PC-3 (cell line): Measurements from ENCODE around the gene ACTMAP.

Experiments used
- EZH2 ChIP-seq: fragments of 300-600 bp; sonication (generic); IDR thresholded peaks from one replicate; pipeline ENCODE4 v1.6.1; 2017; ENCODE audit warnings: antibody characterized with exemption, mild to moderate bottlenecking, low read length; ENCODE audit not compliant: unreplicated experiment
- EZH2phosphoT487 ChIP-seq: fragments of 300-600 bp; sonication (generic); IDR thresholded peaks from 2 replicates; pipeline ENCODE4 v1.6.1; 2018; ENCODE audit warnings: mild to moderate bottlenecking, antibody characterized with exemption, low read length, borderline replicate concordance
- TF ChIP-seq, protein P1 (sequence below): fragments of 300-600 bp; sonication (generic); conservative IDR thresholded peaks from 2 replicates; pipeline ENCODE4 v1.5.1; 2017; ENCODE audit warnings: antibody characterized with exemption, low read depth, mild to moderate bottlenecking, low read length

DNA sequence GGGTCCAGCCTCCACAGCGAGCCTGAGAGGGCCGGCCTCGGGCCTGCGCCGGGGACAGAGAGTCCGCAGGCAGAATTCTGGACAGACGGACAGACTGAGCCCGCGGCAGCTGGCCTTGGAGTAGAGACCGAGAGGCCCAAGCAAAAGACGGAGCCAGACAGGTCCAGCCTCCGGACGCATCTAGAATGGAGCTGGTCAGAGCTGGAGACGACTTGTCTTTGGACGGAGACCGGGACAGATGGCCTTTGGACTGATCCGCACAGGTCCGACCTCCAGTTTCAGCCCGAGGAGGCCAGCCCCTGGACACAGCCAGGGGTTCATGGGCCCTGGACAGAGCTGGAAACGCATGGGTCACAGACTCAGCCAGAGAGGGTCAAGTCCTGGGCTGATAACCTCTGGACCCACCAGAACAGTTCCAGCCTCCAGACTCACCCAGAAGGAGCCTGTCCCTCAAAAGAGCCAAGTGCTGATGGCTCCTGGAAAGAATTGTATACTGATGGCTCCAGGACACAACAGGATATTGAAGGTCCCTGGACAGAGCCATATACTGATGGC, 32.9 kb downstream of the ACTMAP start:
- TF ChIP-seq, protein P1, sequence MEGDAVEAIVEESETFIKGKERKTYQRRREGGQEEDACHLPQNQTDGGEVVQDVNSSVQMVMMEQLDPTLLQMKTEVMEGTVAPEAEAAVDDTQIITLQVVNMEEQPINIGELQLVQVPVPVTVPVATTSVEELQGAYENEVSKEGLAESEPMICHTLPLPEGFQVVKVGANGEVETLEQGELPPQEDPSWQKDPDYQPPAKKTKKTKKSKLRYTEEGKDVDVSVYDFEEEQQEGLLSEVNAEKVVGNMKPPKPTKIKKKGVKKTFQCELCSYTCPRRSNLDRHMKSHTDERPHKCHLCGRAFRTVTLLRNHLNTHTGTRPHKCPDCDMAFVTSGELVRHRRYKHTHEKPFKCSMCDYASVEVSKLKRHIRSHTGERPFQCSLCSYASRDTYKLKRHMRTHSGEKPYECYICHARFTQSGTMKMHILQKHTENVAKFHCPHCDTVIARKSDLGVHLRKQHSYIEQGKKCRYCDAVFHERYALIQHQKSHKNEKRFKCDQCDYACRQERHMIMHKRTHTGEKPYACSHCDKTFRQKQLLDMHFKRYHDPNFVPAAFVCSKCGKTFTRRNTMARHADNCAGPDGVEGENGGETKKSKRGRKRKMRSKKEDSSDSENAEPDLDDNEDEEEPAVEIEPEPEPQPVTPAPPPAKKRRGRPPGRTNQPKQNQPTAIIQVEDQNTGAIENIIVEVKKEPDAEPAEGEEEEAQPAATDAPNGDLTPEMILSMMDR: no peak
- TF ChIP-seq EZH2: no peak
- no peak for TF ChIP-seq EZH2phosphoT487
